KBM-7 (cell line): Measurements from ENCODE around the gene TANGO6.

Source experiments
- DNase-seq: peaks from one replicate; pipeline ENCODE4 v3.0.0-alpha.2; 2015
- in situ Hi-C: fragments of 300-500 bp; cut with MboI; formaldehyde crosslinking; loops from 2 replicates; pipeline ENCODE4 v1.14.3; 2020; ENCODE audit warnings: low sequenced_read_pairs, low pct_unique_long_range_greater_than_20kb, mixed read lengths

The TANGO6 gene

DNA sequence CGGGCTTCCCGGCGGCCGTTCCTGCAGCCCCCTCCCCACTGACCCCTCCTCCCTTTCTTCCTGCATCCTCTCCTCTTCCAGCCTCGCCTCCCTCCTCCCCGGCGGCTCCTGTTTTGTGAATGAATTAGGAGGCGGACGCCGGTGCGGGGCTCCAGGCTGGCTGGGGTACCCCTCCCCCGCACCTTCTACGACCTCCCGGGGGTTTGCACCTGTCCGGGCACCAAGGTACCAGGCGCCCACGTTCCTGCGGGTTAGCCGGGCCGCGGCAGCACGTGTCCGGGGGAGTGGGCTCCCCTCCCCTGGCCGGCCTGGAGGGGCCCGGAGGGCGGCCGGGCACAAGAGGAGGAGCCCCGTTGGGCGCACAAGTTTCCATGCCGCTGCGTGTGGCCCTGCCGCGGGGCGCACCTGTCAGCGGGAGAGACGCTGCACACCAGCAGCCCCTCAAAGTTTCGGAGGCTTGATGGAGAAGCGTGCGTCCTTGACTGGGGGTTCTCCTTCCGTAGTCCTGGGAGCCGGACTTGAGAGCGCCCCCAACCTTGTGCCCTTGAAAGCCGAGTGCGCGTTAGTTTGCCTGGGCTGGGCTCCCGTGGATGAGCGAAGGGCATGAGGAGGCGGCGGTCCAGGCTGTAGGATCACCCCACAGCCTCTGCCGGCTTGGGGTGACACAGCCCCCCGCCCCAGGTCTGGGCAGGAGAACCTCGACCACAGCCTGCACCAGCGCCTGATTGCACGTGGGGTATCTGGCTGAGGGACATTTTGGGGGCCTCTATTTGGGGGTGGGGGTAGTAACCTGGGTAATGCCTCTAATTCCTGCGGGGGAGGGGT, 263.4 kb downstream of the TANGO6 start:
- in situ Hi-C loops = loop anchor here (25.0 kb wide), 1 partner anchor 194 kb away; no protein-coding TSS in a partner anchor
- DNase-seq = no peak

DNA sequence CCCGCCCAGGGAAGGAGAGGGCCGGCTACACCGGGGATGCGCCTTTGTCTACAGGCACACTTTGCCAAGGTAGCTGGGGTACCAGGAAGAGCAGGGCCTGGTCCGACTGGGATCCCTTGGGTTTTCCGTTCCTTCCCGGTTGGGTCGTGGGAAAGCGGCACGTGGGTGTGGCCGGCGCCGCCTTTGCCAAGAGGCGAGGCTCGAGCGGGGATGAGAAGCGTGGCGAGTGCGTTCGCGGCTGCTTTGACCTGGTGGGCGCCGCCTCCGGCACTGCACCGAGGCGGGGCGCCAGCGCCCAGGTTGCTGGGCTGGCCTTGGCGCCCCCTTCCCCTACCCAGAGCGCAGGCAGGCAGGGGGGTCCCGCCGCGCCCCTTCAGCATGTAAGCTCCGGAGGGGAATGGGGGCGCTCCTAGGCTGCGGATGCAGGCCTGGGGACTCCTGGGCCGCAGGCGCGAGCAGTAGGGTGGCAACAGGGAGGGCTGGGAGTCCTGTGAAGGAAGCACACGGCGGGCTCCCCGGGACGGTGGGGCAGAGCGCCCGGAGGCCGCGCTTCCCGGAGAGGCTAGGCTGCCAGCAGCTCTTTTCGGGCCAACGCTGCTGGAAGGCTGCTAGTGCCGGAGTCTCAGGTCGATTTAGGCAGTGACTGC, 264.1 kb downstream of the TANGO6 start:
- DNase-seq = no peak
- in situ Hi-C loops = loop anchor here (25.0 kb wide), 1 partner anchor 195 kb away; no protein-coding TSS in a partner anchor

DNA sequence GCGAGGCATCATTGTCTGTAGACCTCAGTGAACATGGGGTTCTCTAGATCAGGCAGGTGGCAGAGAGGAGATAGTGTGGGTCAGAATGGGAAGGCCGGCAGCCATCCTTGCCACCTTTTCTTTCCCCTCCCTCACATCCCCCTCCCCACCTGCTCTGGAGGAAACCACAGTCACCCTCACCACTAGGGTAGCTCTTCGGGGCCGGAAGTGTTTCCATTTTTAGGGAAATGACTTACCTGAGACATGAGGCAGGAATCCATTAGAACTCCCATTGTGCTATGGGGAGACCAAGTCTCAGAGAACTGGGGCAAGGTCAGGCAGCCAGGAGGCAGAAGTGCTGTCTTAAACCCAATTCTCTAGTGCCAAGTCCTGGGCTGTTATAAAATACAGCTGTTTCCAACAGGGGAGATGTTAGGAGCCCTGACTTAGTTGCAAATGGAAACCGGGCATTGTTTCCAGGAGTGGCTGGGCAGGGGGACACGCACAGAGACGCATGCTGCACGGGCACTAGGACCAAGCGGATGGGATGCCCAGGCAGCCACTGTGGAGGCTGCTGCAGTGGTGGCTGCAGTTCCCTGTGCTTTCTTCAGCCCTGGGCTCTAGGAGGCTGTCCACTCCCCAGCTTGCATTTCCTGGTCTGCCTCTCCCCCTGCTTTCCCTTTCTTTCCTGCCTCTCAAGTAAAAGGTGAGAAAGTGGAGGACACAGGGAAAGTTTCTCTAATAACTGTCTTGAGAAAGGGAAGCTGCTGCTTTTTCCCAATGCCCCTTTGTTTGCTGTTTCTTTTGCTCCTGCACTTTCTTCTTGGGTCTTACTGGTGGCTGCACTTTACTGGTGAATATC, 265.0 kb downstream of the TANGO6 start:
- in situ Hi-C loops = loop anchor here (25.0 kb wide), 1 partner anchor 196 kb away; no protein-coding TSS in a partner anchor
- DNase-seq = no peak

DNA sequence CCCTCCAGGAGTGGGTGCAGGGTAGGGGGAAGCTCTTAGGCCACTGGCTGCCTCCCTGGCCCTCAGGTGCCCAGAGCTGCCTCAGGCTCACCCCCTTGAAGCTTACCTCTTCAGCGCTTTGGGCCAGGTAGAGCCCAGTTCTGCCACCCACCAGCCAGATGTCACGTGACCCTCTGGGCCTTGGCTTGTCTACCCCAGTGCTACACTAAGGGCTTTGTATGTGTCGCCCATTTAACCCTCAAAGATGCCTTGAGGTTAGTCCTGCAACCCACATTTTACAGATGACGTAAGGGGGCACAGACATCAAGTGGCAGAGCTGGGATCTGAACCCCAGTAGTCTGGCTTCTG, 265.5 kb downstream of the TANGO6 start:
- DNase-seq = no peak
- in situ Hi-C loops = loop anchor here (25.0 kb wide), 1 partner anchor 197 kb away; no protein-coding TSS in a partner anchor

DNA sequence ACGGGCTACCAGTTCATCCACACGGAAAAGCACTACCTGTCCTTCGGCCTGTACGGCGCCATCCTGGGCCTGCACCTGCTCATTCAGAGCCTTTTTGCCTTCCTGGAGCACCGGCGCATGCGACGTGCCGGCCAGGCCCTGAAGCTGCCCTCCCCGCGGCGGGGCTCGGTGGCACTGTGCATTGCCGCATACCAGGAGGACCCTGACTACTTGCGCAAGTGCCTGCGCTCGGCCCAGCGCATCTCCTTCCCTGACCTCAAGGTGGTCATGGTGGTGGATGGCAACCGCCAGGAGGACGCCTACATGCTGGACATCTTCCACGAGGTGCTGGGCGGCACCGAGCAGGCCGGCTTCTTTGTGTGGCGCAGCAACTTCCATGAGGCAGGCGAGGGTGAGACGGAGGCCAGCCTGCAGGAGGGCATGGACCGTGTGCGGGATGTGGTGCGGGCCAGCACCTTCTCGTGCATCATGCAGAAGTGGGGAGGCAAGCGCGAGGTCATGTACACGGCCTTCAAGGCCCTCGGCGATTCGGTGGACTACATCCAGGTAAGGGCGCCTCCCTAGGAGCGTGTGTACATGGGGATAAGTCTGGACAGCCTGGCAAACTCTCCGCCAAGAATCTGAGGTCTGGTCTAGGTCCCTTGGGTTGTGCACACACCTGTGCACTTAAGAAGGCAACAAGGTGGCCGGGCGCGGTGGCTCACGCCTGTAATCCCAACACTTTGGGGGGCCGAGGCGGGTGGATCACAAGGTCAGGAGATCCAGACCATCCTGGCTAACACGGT, 266.3 kb downstream of the TANGO6 start:
- no peak for DNase-seq
- in situ Hi-C loops = loop anchor here (25.0 kb wide), 1 partner anchor 197 kb away; no protein-coding TSS in a partner anchor

DNA sequence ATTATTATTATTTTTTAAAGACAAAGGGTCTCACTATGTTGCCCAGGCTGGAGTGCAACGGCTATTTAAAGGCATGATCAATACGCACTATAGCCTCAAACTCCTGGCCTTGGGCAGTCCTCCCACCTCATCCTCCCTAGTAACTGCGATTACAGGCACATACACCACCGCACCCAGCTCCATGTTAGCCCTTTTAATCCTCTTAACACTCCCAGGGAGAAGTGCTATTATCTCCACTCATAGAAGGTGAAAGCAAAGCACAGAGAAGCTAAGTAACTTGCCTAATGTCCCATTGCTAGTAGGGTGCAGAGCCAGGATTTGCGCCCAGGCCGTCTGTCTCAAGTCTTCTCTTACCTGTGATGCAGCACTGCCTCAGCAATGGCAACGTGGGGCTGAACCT, 267.1 kb downstream of the TANGO6 start:
- in situ Hi-C loops = loop anchor here (25.0 kb wide), 1 partner anchor 198 kb away; no protein-coding TSS in a partner anchor
- DNase-seq = no peak

DNA sequence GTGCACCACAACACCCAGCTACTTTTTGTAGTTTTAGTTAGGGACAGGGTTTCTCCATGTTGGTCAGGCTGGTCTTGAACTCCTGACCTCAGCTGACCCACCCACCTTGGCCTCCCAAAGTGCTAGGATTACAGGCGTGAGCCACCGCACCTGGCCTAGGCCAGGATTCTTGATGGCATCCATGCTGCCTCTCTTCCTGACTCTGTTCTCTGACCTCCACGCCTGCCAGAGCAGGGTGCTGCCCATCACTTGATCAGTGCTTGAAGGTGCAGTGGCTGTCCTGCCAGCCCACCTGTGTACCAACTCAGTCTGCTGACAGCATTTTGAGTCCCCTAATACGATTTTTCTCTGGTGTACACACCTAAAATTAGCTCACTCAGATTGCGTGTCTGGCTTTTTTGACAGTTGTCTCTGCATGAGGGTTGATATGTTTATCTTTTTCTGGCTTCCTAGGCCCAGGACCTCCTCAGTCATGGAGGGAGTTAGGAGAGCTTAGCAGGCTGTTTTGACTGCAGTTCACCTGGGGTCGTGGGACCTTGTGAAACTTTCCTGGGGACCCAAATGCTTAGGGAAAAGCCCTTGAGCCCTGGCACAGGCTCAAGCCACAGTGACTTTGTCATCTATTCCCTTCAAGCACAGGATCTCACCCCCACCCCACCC, 268.0 kb downstream of the TANGO6 start:
- DNase-seq = no peak
- in situ Hi-C loops = loop anchor here (25.0 kb wide), 1 partner anchor 199 kb away; no protein-coding TSS in a partner anchor

DNA sequence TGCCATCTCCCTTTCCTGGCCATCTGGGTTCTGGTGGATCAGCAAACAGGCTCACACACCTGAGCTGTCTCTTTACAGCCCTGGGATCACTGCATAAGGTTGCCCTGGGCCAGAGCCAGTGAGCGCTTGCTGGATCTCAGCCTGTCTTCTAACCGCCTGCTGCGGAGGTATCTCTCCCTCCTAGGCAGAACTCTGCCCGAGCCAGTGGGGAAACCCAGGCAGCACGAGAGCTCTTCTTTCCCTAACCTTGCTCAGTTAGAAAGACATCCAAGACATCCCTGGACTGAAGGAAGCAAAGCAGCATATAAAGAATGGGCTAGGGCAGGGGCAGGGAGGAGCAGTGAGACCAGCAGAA, 268.5 kb downstream of the TANGO6 start:
- in situ Hi-C loops = loop anchor here (25.0 kb wide), 1 partner anchor 200 kb away; no protein-coding TSS in a partner anchor
- DNase-seq = no peak

DNA sequence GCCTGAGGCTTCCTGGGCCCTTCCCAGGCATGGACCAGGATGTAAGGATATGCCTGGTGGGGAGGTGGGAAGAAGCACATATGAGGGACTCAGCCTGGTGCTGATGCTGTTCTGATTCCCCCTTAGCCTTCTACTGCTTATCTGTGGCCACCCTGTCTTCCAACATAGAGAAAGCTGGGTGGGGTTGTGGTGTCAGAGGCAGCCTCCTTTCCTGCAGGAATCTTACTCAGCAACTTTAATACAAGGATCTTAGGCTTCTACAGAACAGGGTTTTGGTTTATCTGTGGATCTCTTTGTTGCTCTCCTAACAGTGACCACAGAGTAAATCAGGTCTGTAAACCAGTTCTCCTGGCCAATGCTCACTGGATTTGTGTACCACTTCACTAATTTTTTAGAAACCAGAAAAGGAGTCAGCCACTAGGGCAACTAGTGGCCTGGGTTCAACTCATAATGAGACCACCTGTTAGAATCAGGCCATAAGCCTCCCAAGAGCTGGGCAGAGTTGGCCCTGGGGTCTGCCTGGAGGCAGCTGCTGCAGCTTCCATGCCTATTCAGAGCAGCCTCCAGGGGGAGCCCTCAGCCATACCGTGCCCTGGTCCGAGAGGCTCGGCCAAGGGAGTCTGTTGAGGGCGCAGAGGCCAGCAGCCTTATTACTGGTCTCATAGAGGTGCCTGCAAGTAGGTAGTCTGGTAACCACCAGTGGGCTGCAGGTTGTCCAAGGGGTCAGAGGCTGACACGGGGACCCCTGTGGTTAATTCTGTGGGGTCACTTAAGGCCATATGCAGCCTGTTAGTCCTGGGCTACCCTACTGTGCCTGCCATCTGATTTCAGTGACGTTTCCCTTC, 269.2 kb downstream of the TANGO6 start:
- peak; percentile 43 for DNase-seq
- in situ Hi-C loops = loop anchor here (25.0 kb wide), 1 partner anchor 200 kb away; no protein-coding TSS in a partner anchor

DNA sequence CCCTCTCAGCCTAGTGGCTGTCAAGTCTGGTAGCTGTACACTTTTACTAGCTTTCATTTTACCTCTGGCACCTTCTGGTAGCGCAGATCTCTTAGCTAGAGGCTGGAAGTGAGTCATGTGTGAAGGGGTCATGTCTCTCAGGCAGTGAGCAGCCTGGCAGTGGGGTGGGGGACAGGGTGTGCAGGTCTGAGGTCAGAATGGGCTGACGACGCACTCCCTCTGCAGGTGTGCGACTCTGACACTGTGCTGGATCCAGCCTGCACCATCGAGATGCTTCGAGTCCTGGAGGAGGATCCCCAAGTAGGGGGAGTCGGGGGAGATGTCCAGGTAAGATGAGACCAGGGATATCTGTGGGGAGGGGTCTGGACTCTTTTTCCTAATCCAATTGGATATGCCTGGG, 269.9 kb downstream of the TANGO6 start:
- DNase-seq = no peak
- in situ Hi-C loops = loop anchor here (25.0 kb wide), 1 partner anchor 201 kb away; no protein-coding TSS in a partner anchor

DNA sequence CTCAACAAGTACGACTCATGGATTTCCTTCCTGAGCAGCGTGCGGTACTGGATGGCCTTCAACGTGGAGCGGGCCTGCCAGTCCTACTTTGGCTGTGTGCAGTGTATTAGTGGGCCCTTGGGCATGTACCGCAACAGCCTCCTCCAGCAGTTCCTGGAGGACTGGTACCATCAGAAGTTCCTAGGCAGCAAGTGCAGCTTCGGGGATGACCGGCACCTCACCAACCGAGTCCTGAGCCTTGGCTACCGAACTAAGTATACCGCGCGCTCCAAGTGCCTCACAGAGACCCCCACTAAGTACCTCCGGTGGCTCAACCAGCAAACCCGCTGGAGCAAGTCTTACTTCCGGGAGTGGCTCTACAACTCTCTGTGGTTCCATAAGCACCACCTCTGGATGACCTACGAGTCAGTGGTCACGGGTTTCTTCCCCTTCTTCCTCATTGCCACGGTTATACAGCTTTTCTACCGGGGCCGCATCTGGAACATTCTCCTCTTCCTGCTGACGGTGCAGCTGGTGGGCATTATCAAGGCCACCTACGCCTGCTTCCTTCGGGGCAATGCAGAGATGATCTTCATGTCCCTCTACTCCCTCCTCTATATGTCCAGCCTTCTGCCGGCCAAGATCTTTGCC, 271.1 kb downstream of the TANGO6 start:
- no peak for DNase-seq
- in situ Hi-C loops = loop anchor here (25.0 kb wide), 1 partner anchor 202 kb away; no protein-coding TSS in a partner anchor

DNA sequence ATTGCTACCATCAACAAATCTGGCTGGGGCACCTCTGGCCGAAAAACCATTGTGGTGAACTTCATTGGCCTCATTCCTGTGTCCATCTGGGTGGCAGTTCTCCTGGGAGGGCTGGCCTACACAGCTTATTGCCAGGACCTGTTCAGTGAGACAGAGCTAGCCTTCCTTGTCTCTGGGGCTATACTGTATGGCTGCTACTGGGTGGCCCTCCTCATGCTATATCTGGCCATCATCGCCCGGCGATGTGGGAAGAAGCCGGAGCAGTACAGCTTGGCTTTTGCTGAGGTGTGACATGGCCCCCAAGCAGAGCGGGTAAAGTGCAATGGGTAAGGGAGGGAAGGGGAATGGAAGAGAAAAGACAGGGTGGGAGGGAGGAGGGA, 271.6 kb downstream of the TANGO6 start:
- in situ Hi-C loops = loop anchor here (25.0 kb wide), 1 partner anchor 203 kb away; no protein-coding TSS in a partner anchor
- no peak for DNase-seq

DNA sequence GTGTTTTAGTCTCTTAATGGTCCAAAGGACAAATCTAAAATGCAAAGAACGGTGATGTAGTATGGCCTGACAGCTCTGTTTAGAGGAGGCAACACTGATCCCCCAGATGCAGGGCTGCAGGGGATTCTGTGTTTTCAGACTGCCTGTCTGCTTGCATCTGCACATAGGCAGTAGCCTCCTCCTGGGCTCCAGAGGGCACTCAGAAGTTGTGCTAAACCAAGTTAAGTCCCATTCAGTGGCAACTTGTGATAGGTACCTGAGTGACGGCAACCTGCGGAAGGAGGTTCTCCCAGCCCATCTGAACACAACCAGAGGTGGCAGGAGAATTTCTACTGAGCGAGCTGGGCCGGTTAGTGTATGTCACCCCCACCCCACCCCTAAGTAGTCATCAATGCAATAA, 272.0 kb downstream of the TANGO6 start:
- in situ Hi-C loops = loop anchor here (25.0 kb wide), 1 partner anchor 203 kb away; no protein-coding TSS in a partner anchor
- DNase-seq = no peak

DNA sequence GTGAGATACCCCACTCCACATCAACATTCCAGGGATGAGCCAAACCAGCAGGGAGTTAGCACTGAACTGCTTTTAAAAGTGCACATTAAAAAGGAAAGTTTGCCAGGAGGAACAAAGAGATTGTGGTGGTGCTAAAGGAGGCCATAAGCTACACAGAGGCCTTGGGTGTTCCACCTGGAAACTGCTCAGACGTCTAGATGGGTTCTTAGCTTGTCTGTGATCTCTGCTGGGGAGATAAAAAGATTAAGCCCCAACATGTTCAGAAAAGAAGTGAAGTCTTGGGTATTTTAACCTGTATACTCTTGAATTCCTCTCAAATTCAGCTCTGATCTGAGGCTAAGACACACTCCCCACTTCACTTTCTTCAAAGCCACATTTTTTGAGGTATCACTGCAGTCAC, 272.5 kb downstream of the TANGO6 start:
- no peak for DNase-seq
- in situ Hi-C loops = loop anchor here (25.0 kb wide), 1 partner anchor 204 kb away; no protein-coding TSS in a partner anchor

DNA sequence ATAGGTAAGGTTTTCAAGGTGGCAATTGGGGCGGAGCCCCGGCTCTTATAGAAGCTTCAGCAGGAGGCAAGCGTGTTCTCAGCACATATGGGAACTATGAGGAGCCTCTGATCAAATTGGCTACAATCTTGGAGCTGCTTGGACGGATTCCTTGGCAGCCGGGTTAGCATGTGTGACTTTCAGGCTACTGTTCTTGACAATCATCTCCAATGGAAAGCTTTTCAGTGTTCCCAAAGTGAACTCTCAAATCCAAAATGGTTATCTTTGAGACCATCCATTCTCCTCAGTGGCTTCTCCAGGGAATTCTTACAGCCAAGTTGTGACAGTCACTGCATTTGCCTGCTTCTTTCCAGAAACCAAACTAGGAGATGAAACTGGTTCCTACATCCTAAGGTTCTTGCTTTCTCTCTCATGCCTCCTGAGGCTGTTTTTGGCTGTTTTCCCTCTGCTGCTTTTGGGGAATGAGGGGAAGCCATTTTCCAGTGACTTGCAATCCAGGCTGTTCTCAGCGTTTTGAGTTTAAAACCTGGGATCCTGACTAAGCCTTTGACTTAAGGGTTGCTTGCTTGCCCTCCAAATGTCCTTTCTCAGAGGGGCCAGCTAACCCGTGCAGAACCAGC, 273.0 kb downstream of the TANGO6 start:
- in situ Hi-C loops = loop anchor here (25.0 kb wide), 1 partner anchor 204 kb away; no protein-coding TSS in a partner anchor
- no peak for DNase-seq

DNA sequence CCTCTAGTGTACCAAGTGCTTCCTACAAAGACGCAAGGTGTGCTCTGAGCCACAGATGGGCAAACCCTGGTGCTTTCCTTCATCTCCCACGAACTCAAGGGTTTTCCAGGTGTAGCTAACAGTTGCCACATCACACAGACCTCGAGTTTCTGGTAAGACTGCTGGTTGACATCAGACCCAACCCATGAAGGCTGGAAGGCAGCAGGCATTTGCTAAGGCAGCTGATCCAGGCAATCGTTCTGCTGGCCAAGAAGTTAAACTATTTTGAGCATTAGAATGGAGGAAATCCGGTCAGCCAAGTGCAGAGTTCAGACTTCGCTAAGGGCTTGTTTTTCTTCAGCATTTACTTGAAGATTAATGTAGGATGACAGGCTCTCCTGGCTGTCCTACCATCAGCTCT, 273.6 kb downstream of the TANGO6 start:
- in situ Hi-C loops = loop anchor here (25.0 kb wide), 1 partner anchor 205 kb away; no protein-coding TSS in a partner anchor
- DNase-seq = no peak
